GM18519 (cell line): ENCODE data around the gene PSMD11.

Source experiments
- ATAC-seq: cut with Tn5 transposase; IDR thresholded peaks from one replicate; pipeline ENCODE4 v1.9.1; 2021; ENCODE audit warnings: mild to moderate bottlenecking, moderate library complexity; ENCODE audit not compliant: unreplicated experiment, low FRiP score

Gene PSMD11

DNA sequence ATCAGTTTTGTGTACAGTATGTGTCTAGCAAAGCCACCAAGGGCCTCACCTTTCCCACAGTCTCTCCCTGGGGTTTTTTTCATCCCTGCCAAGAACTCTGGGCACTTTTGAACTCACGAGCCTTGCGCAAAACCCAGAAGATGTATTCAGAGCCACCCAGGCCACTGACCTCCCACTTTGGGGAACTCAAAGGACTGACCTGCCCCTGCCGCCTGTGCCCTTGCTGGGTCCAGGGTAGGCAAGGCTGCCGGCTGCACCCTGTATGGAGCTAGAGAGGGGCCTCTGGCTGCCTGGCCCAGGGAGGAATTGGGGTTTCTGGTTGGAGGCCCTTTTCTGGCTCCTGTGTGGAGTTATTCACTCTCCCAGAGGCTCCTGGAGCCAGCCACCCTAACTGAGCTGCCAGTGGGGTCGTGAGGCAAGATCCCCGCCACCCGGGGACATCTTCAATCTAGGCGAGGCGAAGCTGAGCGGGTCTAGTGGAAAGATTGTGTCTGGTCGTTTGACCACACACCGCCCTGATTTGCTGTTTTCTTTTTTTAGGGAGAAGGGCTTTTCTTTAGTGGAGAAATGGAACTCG lies 44.4 kb downstream of the PSMD11 start:
- ATAC-seq: no peak

GRCh38 chr17:32489320-32490100 lies 45.2 kb downstream of the PSMD11 start:
- no peak for ATAC-seq

DNA sequence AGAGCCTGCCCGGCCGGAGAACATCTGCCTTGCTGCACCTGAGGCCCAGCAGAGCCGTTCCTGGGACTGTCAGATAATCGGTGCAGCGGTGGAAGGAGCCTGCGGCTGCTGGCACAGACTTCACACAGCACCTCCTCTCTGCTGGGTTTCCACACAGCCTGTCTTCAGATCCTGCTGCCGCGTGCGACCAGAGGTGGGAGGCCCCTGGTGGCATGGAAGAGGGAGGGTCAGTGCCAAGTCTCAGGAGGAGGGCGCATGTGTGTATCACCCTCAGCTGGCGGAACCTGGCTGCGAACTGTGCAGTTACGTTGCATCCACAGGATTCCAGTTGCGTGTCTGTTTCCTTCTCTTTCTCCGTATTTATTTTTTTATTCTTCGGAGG lies 45.8 kb downstream of the PSMD11 start:
- no peak for ATAC-seq

GRCh38 chr17:32491371-32492263 lies 47.3 kb downstream of the PSMD11 start:
- ATAC-seq: no peak

DNA sequence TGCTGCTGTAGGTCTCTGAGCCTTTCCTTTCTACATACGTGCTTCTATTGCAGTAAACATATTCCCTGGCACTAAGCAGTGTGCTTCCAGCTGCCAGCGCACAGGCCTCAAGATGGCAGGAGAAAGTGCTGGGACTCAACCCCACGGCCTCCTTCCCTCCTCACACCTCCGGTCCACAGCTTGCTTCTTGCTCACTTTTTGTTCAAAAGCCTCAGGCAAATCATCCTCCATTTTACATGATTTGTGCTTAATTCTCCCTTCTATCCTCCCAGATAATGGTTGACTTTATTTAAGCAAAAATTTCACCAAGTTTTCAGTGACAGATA lies 47.9 kb downstream of the PSMD11 start:
- no peak for ATAC-seq

DNA sequence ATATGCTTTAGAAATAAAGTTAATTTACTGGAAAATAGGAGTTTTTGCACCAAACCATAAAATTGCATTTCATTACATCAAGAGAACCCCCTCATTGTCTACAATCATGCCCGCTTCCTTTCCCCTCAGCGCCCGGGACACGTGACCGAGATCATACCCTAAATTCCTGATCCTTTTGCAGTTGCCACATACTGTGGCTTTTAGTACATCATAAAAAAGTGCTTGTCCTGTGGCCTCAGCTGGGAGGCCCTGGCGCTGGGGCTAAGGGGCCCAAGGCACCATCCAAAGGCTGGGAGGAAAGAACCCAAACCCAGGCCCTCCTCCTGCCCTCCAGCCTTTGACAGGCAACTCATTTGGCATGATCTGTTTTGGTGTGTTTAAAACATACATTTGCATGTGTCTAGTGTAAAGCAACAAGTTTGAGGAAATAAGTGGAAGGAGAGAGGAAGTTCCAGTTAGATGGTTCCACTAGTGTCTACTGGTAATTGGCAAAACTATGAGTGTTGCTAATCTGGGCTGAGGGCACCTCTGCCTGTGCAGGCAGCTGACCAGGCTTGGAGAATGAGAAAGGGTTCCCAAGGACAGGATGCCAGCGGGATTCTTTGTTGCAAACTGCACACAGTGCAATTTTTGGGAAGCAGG lies 48.5 kb downstream of the PSMD11 start:
- ATAC-seq: no peak

GRCh38 chr17:32493571-32493970 lies 49.3 kb downstream of the PSMD11 start:
- ATAC-seq: no peak

DNA sequence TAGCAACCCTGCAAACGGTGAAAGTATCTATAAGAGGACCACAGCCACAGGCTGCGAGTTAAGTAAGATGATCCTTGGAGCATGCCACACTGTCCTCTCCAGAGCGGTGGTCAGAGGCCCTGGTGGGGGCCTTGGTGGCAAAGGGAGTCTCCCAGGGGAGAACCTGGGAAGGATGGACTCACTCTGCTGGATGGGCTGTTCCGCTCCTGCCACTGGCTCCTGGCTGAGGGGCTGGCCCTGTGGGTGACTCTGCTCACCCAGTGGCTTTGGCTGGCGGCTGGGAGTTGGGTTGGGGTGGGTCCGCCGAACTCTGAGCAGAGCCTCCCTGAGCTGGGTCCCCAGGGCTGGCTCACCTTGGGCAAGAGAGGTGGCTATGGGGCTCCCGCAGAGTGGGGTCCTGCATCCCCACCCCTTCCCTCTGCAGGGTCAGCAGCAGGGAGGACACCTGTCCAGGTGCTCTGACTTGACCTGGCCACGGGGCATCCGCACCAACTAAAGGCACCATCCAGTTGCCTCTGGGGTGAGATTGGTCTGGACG lies 49.7 kb downstream of the PSMD11 start:
- ATAC-seq: no peak

DNA sequence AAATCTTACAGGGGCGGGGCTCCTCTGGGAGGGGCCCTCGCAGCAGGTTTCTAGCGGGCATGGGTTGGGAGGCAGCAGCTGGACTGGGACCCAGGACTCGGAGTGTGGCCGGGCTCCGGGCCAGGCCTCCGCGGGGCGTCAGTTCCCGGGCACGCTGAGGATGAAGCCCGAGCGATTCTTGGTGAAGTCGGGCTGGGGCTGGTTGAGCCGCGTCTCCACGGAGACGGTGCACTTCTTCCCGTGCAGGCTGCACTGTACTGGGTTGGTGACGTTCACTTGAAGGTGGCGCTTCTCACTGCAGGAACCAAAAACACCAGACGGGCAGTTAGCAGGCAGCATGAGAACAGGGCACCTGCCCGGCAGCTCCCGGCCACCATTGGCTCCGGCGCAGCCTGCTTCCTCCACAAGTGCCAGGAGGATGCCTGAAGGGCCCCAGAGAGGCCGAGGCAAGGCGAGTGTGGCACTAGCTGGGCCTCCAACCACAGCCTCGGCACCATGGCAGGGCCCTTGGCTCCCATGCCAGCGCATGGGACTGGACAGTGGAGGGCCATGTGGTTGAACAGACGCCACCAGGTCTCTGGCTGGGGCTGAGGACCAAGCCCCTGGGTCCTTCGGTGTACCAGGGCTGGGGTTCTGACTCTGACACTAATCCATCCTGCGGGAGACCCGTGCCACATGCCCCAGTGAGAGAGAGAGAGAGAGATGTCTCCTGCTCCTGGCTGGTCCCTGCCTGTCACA lies 50.5 kb downstream of the PSMD11 start:
- no peak for ATAC-seq

- no peak for ATAC-seq
Measured at GRCh38 chr17:32495359-32496231, 51.3 kb downstream of the PSMD11 start.

DNA sequence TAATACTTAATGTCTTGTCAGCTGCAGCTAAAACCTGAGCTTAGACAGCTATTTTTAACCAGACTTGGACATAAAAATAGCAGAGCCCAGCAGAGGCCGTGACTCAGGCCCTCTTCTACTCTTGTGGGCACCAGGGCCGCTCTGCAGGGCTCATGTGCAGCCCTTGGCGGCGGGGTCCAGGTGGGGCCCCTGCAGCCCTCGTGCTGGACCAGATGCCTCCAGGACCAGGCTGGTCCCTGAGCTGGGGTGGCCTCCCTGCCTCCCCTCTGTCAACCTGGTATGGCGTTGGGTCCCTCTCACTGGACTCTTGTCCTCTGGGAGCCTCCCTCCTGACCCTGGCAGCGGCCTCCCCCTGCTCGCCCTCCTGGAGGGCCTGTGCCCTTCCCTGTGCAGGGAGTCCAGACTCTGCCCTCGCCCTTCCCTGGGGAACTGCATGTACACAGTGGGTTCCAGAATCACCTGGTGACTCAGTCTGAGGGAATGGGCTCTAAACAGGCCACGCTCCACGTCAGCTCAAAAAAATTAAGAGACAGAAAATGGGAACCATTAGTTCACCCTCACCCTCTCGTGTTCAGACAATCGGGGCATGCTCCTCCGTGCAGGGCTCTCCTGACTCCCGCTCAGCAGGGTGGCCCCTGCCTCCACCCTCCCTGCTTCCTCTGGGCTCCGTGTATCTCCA lies 52.2 kb downstream of the PSMD11 start:
- ATAC-seq: no peak

DNA sequence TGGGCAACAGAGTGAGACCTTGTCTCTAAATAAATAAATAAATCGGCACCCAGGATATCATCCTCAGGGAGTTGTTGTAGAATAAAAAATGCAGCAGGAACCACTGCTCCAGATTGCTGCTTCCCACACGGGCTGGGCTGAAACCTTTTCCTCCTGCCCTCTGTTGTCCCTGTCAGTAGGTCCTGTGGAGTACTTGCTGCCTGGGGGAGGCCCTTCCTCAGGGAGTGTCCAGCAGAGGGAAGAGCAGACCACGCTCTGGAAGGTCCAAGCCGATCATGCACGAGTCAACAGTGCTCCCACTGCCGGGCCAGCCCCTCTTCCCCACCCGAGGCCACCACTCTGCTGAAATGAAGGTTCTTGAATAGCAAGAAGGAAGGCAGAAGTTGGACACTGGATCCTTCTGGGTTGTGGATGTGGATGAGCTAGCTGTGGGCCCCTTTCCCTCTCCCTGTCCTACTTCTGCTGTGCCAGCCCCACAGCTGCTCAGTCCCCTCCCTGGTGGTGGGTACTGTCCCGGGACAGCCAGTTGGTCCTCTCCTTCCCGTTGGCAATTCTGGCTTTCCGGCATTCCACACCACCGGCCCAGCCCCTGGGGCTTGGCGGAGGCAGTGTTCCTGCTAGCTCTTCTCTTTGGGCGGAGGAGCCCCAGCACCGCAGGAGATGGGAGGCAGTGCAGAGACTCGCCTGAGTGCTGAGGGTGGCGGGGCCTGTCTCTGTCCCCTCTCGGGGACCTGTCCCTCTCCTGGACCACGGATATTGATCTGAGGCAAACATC lies 53.3 kb downstream of the PSMD11 start:
- no peak for ATAC-seq

- no peak for ATAC-seq
Measured at GRCh38 chr17:32498391-32498790, 54.1 kb downstream of the PSMD11 start.

- no peak for ATAC-seq
Measured at GRCh38 chr17:32502013-32502412, 57.7 kb downstream of the PSMD11 start.

DNA sequence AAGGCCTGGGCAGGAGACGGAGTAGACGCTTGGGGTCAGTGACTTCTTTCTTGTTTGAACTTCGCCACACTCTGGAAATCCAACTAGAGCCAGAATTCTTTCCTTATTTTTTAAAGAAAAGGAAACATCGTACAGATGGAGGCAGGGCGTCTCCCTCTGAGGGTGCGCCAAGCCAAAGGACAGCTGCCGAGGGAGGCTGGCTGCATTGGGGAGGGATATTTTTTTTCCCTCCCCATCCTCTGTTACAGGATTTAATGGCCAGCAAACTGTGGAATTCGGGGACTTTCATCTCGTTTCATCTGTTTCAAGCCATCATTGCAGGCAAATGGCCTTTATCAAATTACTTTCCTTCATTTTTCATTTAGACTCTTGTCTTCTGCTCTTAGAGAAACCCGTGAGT lies 58.4 kb downstream of the PSMD11 start:
- ATAC-seq: no peak

DNA sequence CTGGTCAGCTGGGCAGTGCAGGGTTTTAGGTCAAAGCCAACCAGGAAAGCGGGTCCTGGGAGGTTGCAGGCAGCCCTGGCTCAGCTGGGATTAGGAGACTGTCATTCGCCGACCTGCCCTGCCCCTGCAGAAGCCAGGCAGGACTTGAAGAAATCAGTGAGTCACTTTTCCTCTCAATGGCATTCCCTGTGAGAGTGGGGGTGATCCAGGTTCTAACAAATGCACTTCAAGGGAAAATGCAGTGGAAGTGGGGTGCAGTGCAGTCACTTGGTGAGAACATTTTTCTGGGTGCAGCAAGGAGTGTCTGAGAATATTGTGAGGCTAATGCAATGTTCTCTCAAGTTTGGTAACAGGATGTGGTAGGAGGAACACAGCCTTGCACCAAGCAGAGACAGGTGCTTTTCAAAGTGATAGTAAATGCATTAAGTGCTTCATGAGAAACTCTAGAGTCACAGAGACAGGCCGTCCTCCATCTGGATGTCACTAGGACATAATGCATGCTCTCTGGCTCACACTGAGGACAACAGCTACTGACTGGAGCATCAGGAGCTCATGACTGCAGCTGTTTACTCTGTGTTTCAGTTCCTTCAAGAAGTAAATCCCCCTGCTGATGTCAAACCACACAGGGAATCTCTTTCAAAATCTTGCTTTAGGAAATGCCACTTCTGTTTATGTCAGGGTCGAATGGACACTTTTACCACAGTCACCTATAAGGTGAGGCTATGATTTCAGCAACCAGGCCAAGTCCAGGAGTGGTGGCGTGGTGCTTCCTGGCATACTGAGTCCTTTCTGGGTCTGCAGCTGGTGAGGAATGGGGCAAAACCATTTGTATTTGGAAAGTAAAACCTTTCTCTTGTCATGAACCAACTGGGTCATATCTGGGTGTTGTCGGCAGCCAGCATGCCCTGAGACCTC lies 59.2 kb downstream of the PSMD11 start:
- peak; percentile 71 for ATAC-seq
